Measurements from ENCODE around the gene ZNF398. TPM values are rescaled to one million over a fixed set of nuclear protein-coding genes. Genes with fewer than 3 reads are reported as not detected.
"Not testable (repeated sequence)": the region's sequence is repeated elsewhere in the genome, so short reads cannot be mapped to it uniquely, and the experiment has no call there.

Gene ZNF398
- polyA plus RNA-seq, 1 donor from 2014 or later: 8.6 TPM

DNA sequence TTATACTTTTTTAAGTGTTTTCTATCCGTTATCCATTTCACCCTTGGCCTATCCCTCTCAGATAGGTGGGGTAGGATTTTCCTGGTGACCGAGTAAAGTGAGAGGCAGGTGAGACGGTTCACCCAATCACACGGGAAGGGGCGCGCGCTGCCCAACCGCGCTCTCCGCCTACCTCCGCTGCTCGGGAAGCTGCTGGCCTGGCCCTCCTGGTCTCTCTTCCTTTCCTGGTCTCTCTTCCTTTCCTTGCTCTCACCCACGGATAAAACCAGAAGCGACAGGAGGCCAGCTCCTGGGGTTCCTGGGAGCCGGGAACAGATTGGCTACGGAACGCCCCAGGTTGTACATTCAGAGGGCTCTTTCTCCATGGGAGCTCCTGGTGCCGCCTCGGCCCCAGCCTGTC lies 77.9 kb downstream of the ZNF398 start:
- Histone ChIP-seq H3K9ac (ENCODE audit: low read length) (no peak overlapping the region), H3K4me2 (ENCODE audit: low read length) (no peak overlapping the region), H2AFZ (ENCODE audit: low read depth, low read length) (no peak overlapping the region), H3K9me3 (ENCODE audit: low read length) (no peaks in the 10 kb centered on the region), H4K20me1 (ENCODE audit: insufficient read depth) (no peaks in the 10 kb centered on the region), H3K4me3 (ENCODE audit: low read length) (no peak overlapping the region), H3K36me3 (ENCODE audit: insufficient read depth, low read length) (no peaks in the 10 kb centered on the region), H3F3A (ENCODE audit: insufficient read depth, low read length, poor library complexity, severe bottlenecking) (no peaks in the 10 kb centered on the region), H3K9me2 (ENCODE audit: insufficient read depth, low read length) (no peaks in the 10 kb centered on the region), H3K27me3 (ENCODE audit: insufficient read depth, low read depth, low read length) (no peaks in the 10 kb centered on the region), H3K27ac (ENCODE audit: low read length) (no peak overlapping the region), H3K79me2 (replicated peaks; ENCODE audit: insufficient read depth, low read length) (no peaks in the 10 kb centered on the region)
- TF ChIP-seq RAD21 (conservative IDR thresholded peaks at IDR 0.05) (no peak), MXI1 (conservative IDR thresholded peaks at IDR 0.05; ENCODE audit: poor library complexity, severe bottlenecking) (no peak), EP300 (conservative IDR thresholded peaks at IDR 0.05; ENCODE audit: poor library complexity, severe bottlenecking) (no peak), POLR2AphosphoS5 (IDR thresholded peaks at IDR 0.05) (no peak), SMC3 (conservative IDR thresholded peaks at IDR 0.05; ENCODE audit: poor library complexity) (no peak), TAF1 (IDR thresholded peaks at IDR 0.05; ENCODE audit: low read depth) (no peak), EZH2 (IDR thresholded peaks at IDR 0.05; ENCODE audit: borderline replicate concordance, insufficient read depth, low read length, poor library complexity, severe bottlenecking) (no peak)
- TF ChIP-seq, protein P1, sequence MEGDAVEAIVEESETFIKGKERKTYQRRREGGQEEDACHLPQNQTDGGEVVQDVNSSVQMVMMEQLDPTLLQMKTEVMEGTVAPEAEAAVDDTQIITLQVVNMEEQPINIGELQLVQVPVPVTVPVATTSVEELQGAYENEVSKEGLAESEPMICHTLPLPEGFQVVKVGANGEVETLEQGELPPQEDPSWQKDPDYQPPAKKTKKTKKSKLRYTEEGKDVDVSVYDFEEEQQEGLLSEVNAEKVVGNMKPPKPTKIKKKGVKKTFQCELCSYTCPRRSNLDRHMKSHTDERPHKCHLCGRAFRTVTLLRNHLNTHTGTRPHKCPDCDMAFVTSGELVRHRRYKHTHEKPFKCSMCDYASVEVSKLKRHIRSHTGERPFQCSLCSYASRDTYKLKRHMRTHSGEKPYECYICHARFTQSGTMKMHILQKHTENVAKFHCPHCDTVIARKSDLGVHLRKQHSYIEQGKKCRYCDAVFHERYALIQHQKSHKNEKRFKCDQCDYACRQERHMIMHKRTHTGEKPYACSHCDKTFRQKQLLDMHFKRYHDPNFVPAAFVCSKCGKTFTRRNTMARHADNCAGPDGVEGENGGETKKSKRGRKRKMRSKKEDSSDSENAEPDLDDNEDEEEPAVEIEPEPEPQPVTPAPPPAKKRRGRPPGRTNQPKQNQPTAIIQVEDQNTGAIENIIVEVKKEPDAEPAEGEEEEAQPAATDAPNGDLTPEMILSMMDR (IDR thresholded peaks at IDR 0.05; ENCODE audit: poor library complexity, severe bottlenecking): no peak
- TF ChIP-seq, protein P2, sequence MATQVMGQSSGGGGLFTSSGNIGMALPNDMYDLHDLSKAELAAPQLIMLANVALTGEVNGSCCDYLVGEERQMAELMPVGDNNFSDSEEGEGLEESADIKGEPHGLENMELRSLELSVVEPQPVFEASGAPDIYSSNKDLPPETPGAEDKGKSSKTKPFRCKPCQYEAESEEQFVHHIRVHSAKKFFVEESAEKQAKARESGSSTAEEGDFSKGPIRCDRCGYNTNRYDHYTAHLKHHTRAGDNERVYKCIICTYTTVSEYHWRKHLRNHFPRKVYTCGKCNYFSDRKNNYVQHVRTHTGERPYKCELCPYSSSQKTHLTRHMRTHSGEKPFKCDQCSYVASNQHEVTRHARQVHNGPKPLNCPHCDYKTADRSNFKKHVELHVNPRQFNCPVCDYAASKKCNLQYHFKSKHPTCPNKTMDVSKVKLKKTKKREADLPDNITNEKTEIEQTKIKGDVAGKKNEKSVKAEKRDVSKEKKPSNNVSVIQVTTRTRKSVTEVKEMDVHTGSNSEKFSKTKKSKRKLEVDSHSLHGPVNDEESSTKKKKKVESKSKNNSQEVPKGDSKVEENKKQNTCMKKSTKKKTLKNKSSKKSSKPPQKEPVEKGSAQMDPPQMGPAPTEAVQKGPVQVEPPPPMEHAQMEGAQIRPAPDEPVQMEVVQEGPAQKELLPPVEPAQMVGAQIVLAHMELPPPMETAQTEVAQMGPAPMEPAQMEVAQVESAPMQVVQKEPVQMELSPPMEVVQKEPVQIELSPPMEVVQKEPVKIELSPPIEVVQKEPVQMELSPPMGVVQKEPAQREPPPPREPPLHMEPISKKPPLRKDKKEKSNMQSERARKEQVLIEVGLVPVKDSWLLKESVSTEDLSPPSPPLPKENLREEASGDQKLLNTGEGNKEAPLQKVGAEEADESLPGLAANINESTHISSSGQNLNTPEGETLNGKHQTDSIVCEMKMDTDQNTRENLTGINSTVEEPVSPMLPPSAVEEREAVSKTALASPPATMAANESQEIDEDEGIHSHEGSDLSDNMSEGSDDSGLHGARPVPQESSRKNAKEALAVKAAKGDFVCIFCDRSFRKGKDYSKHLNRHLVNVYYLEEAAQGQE (IDR thresholded peaks at IDR 0.05; ENCODE audit: borderline replicate concordance): no peak

DNA sequence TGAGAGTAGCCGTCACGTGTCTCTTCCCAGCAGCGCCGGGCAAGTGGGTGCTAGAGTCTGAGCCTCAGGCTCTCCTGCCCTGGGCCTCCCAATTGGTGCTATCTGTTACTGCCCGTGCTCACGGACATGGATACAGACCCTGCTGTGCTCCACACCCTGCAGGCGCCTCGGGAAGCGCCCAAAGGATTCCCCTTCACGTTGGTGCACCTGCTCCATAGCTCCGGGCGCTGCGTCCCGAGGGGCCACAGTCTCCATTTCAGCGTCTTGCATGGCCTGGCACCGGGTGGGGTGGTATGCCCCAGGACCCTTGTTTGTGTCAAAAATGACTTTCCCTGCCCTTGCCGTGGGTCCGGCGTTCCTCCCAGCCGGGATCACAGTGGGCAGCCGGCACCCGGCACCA lies 78.4 kb downstream of the ZNF398 start:
- no peak overlapping the region for H2AFZ ChIP-seq (ENCODE audit: low read depth, low read length)
- H3K36me3 ChIP-seq (ENCODE audit: insufficient read depth, low read length): no peaks in the 10 kb centered on the region
- H3K27ac ChIP-seq (ENCODE audit: low read length): no peak overlapping the region
- H3K9me2 ChIP-seq (ENCODE audit: insufficient read depth, low read length): no peaks in the 10 kb centered on the region
- no peak overlapping the region for H3K4me3 ChIP-seq (ENCODE audit: low read length)
- H3K4me2 ChIP-seq (ENCODE audit: low read length): no peak overlapping the region
- TF ChIP-seq EZH2 (IDR thresholded peaks at IDR 0.05; ENCODE audit: borderline replicate concordance, insufficient read depth, low read length, poor library complexity, severe bottlenecking) (no peak), MXI1 (conservative IDR thresholded peaks at IDR 0.05; ENCODE audit: poor library complexity, severe bottlenecking) (no peak), SMC3 (conservative IDR thresholded peaks at IDR 0.05; ENCODE audit: poor library complexity) (no peak), RAD21 (conservative IDR thresholded peaks at IDR 0.05) (no peak), TAF1 (IDR thresholded peaks at IDR 0.05; ENCODE audit: low read depth) (no peak), EP300 (conservative IDR thresholded peaks at IDR 0.05; ENCODE audit: poor library complexity, severe bottlenecking) (no peak), POLR2AphosphoS5 (IDR thresholded peaks at IDR 0.05) (no peak)
- TF ChIP-seq, protein P1 (IDR thresholded peaks at IDR 0.05; ENCODE audit: poor library complexity, severe bottlenecking): no peak
- TF ChIP-seq, protein P2 (IDR thresholded peaks at IDR 0.05; ENCODE audit: borderline replicate concordance): no peak
- H3K9me3 ChIP-seq (ENCODE audit: low read length): no peaks in the 10 kb centered on the region
- H3K79me2 ChIP-seq (replicated peaks; ENCODE audit: insufficient read depth, low read length): no peaks in the 10 kb centered on the region
- no peak overlapping the region for H3K9ac ChIP-seq (ENCODE audit: low read length)
- no peaks in the 10 kb centered on the region for H3F3A ChIP-seq (ENCODE audit: insufficient read depth, low read length, poor library complexity, severe bottlenecking)
- H4K20me1 ChIP-seq (ENCODE audit: insufficient read depth): no peaks in the 10 kb centered on the region
- no peaks in the 10 kb centered on the region for H3K27me3 ChIP-seq (ENCODE audit: insufficient read depth, low read depth, low read length)

DNA sequence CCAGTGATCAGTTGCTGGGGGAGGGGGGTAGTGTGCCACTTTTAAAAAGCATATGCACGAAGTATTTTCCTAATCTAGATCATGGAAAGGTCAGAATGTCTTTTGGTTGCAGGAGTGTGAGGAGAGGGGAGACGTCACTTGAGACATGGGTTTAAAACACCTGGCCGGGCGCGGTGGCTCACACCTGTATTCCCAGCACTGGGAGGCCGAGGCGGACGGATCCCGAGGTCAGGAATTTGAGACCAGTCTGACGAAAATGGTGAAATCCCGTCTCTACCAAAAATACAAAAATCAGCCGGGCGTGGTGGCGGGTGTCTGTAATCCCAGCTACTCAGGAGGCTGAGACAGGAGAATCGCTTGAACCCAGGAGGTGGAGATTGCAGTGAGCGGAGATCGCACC lies 79.1 kb downstream of the ZNF398 start:
- H3K9ac ChIP-seq (ENCODE audit: low read length); H3K4me2 ChIP-seq (ENCODE audit: low read length); H3K9me3 ChIP-seq (ENCODE audit: low read length); H3K27ac ChIP-seq (ENCODE audit: low read length); H3K9me2 ChIP-seq (ENCODE audit: insufficient read depth, low read length); H3F3A ChIP-seq (ENCODE audit: insufficient read depth, low read length, poor library complexity, severe bottlenecking); H2AFZ ChIP-seq (ENCODE audit: low read depth, low read length); H4K20me1 ChIP-seq (ENCODE audit: insufficient read depth); H3K79me2 ChIP-seq (replicated peaks; ENCODE audit: insufficient read depth, low read length); H3K36me3 ChIP-seq (ENCODE audit: insufficient read depth, low read length); H3K4me3 ChIP-seq (ENCODE audit: low read length); H3K27me3 ChIP-seq (ENCODE audit: insufficient read depth, low read depth, low read length): not testable (repeated sequence)
